Measurements from ENCODE around the gene CHRM5.

GRCh38 chr15:33932734-33933133 is 35.6 kb upstream of the CHRM5 start:
- TF ChIP-seq EZH2 (IDR thresholded peaks at IDR 0.05; ENCODE audit: insufficient read depth, poor library complexity, severe bottlenecking), result no peak
- TF ChIP-seq EZH2phosphoT487 (IDR thresholded peaks at IDR 0.05; ENCODE audit: insufficient read depth, low read depth), result no peak
